H1 (cell line): Measurements from ENCODE around the gene TMEM35A. TPM values are rescaled to one million over a fixed set of nuclear protein-coding genes. Genes with fewer than 3 reads are reported as not detected.

ENCODE experiments used
- CTCF ChIA-PET: fragments of 300-600 bp; sonication (Branson Sonifier 250); formaldehyde crosslinking; loops from one replicate; lab custom pipeline; 2021; ENCODE audit not compliant: partially characterized antibody; lab: Charles Lee
- POLR2A ChIA-PET: fragments of 300-600 bp; sonication (Branson Sonifier 250); formaldehyde crosslinking; loops from one replicate; lab custom pipeline; 2021; ENCODE audit warnings: inconsistent platforms; ENCODE audit not compliant: partially characterized antibody; lab: Charles Lee
- DNase-seq, 2 experiments: peaks; one replicate each; pipeline versions ENCODE4 v3.0.0 to v3.0.0-alpha.2; 2010 to 2022; ENCODE audit warnings: low spot score in 2 of 2, low read depth in 1 of 2, mixed read lengths in 1 of 2
- FAIRE-seq: peaks from 2 replicates; lab custom pipeline; 2011; peaks lifted over from hg19 to GRCh38; lab: Jason Lieb, UNC
- H2AFZ ChIP-seq: 2 replicates; pipeline ENCODE4 v1.8.1; 2012; ENCODE audit warnings: low read length, inconsistent platforms
- H2AK5ac ChIP-seq: 2 replicates; pipeline ENCODE4 v1.6.1; 2013; ENCODE audit warnings: low read depth, low read length
- H2BK120ac ChIP-seq: replicated peaks from 2 replicates; pipeline ENCODE3; 2013; ENCODE audit warnings: low read depth, low read length, inconsistent platforms
- H2BK12ac ChIP-seq: 2 replicates; pipeline ENCODE4 v1.6.1; 2013; ENCODE audit warnings: low read depth, low read length
- H2BK15ac ChIP-seq: 2 replicates; pipeline ENCODE4 v1.6.1; 2013; ENCODE audit warnings: low read length
- H2BK20ac ChIP-seq: 2 replicates; pipeline ENCODE4 v1.6.1; 2013; ENCODE audit warnings: low read length
- H2BK5ac ChIP-seq: 2 replicates; pipeline ENCODE4 v1.6.1; 2013; ENCODE audit warnings: low read depth, low read length
- H3K14ac ChIP-seq: 2 replicates; pipeline ENCODE4 v1.6.1; 2013; ENCODE audit warnings: inconsistent platforms; ENCODE audit not compliant: insufficient read length
- H3K18ac ChIP-seq: 2 replicates; pipeline ENCODE4 v1.6.1; 2013; ENCODE audit warnings: low read length; ENCODE audit errors: extremely low read depth
- H3K23ac ChIP-seq: 2 replicates; pipeline ENCODE4 v1.6.1; 2013; ENCODE audit warnings: inconsistent platforms; ENCODE audit not compliant: insufficient read length
- H3K23me2 ChIP-seq: 2 replicates; pipeline ENCODE4 v1.6.1; 2013; ENCODE audit warnings: low read depth, low read length
- H3K27ac ChIP-seq: 2 replicates; pipeline ENCODE4 v1.6.1; 2011; ENCODE audit warnings: low read depth, low read length, inconsistent platforms
- H3K27me3 ChIP-seq, 4 experiments: replicated peaks in 1 of 4; 1 replicate in 1 of 4; 2 replicates in 3 of 4; pipeline versions ENCODE4 v1.6.1 to v1.8.1; 2011 to 2013; ENCODE audit warnings: low read length in 3 of 4, mild to moderate bottlenecking in 3 of 4, inconsistent platforms in 2 of 4, mixed read lengths in 2 of 4, moderate library complexity in 1 of 4; ENCODE audit not compliant: control insufficient read depth in 3 of 4, insufficient read depth in 3 of 4; ENCODE audit errors: extremely low read depth in 1 of 4
- H3K36me3 ChIP-seq, 4 experiments: 2 replicates each; pipeline versions ENCODE4 v1.6.1 to v1.8.1; 2011 to 2013; ENCODE audit warnings: mild to moderate bottlenecking in 4 of 4, low read length in 3 of 4, moderate library complexity in 2 of 4, control low read depth in 1 of 4, inconsistent platforms in 1 of 4; ENCODE audit not compliant: insufficient read depth in 4 of 4, control insufficient read depth in 2 of 4
- H3K4ac ChIP-seq: replicated peaks from 2 replicates; pipeline ENCODE3; 2013; ENCODE audit warnings: low read length, low read depth, mixed read lengths, inconsistent platforms; ENCODE audit not compliant: insufficient read length
- H3K4me1 ChIP-seq, 4 experiments: replicated peaks in 1 of 4; 1 replicate in 1 of 4; 2 replicates in 3 of 4; pipeline versions ENCODE4 v1.6.1 to v1.8.1; 2011 to 2013; ENCODE audit warnings: low read length in 3 of 4, inconsistent platforms in 2 of 4, mixed read lengths in 1 of 4; ENCODE audit not compliant: insufficient read depth in 4 of 4, control insufficient read depth in 3 of 4
- H3K4me2 ChIP-seq, 2 experiments: 2 replicates each; pipeline versions ENCODE4 v1.6.1 to v1.8.1; 2011 to 2013; ENCODE audit warnings: low read depth in 2 of 2, low read length in 2 of 2, control low read depth in 1 of 2, inconsistent platforms in 1 of 2, mild to moderate bottlenecking in 1 of 2; ENCODE audit not compliant: insufficient read depth in 1 of 2
- H3K4me3 ChIP-seq, 4 experiments: fragments of 200-600, 300-600 bp in 1 of 4; sonication (generic), shearing (Covaris generic), sonication (Bioruptor Twin) in 1 of 4; 2 replicates each; pipeline versions ENCODE4 v1.5.1 to v1.8.1; 2011 to 2016; ENCODE audit warnings: low read length in 4 of 4, low read depth in 3 of 4, control low read depth in 2 of 4, inconsistent platforms in 2 of 4, mild to moderate bottlenecking in 2 of 4, mixed read lengths in 1 of 4, moderate library complexity in 1 of 4; ENCODE audit not compliant: insufficient read depth in 2 of 4; ENCODE audit errors: extremely low read depth in 1 of 4
- H3K56ac ChIP-seq: replicated peaks from 2 replicates; pipeline ENCODE3; 2013; ENCODE audit warnings: low read depth, mild to moderate bottlenecking, mixed read lengths, low read length, inconsistent platforms; ENCODE audit not compliant: insufficient read length
- H3K79me1 ChIP-seq: 2 replicates; pipeline ENCODE4 v1.6.1; 2013; ENCODE audit warnings: low read depth, low read length, control low read depth
- H3K79me2 ChIP-seq, 2 experiments: 2 replicates each; pipeline versions ENCODE4 v1.6.1 to v1.8.1; 2012 to 2013; ENCODE audit warnings: low read length in 2 of 2, mild to moderate bottlenecking in 2 of 2, inconsistent platforms in 1 of 2; ENCODE audit not compliant: insufficient read depth in 2 of 2, control insufficient read depth in 1 of 2
- H3K9ac ChIP-seq, 4 experiments: replicated peaks in 1 of 4; 1 replicate in 1 of 4; 2 replicates in 3 of 4; pipeline versions ENCODE4 v1.6.1 to v1.8.1; 2011 to 2013; ENCODE audit warnings: low read depth in 3 of 4, low read length in 3 of 4, control low read depth in 2 of 4, mild to moderate bottlenecking in 2 of 4, moderate library complexity in 2 of 4, inconsistent platforms in 1 of 4; ENCODE audit errors: extremely low read depth in 1 of 4
- H3K9me3 ChIP-seq, 2 experiments: 2 replicates each; pipeline versions ENCODE4 v1.6.1 to v1.8.1; 2012 to 2013; ENCODE audit warnings: mild to moderate bottlenecking in 2 of 2, moderate library complexity in 2 of 2, control low read depth in 1 of 2, inconsistent platforms in 1 of 2, low read depth in 1 of 2, low read length in 1 of 2, mixed read lengths in 1 of 2; ENCODE audit not compliant: insufficient read depth in 2 of 2
- H4K20me1 ChIP-seq, 2 experiments: replicated peaks in 1 of 2; 2 replicates each; pipeline versions ENCODE3 to v1.8.1; 2011 to 2013; ENCODE audit warnings: inconsistent platforms in 2 of 2, low read length in 2 of 2, mild to moderate bottlenecking in 1 of 2; ENCODE audit not compliant: insufficient read depth in 2 of 2, control insufficient read depth in 1 of 2
- H4K5ac ChIP-seq: 2 replicates; pipeline ENCODE4 v1.6.1; 2013; ENCODE audit warnings: low read length, low read depth, mixed read lengths, inconsistent platforms; ENCODE audit not compliant: insufficient read length
- H4K8ac ChIP-seq: 2 replicates; pipeline ENCODE4 v1.8.0; 2013; ENCODE audit warnings: mild to moderate bottlenecking, moderate library complexity, low read length, inconsistent platforms; ENCODE audit not compliant: insufficient read depth; ENCODE audit errors: extremely low read depth
- H4K91ac ChIP-seq: replicated peaks from 2 replicates; pipeline ENCODE3; 2013; ENCODE audit warnings: low read length, mixed read lengths, inconsistent platforms; ENCODE audit not compliant: insufficient read length
- BACH1 ChIP-seq: IDR thresholded peaks from 2 replicates; pipeline ENCODE4 v1.6.1; 2012; ENCODE audit warnings: low read length, improper control_type of control experiment
- CHD2 ChIP-seq: IDR thresholded peaks from 2 replicates; pipeline ENCODE4 v1.6.1; 2012; ENCODE audit warnings: low read length, improper control_type of control experiment
- CTBP2 ChIP-seq: IDR thresholded peaks from 2 replicates; pipeline ENCODE4 v1.7.0; 2011; ENCODE audit warnings: borderline replicate concordance, mild to moderate bottlenecking, moderate library complexity, mixed read lengths, low read length; ENCODE audit not compliant: insufficient read depth, insufficient read length
- JUN ChIP-seq: IDR thresholded peaks from 2 replicates; pipeline ENCODE4 v1.6.1; 2011; ENCODE audit warnings: low read depth, mild to moderate bottlenecking, improper control_type of control experiment, low read length
- KDM5A ChIP-seq: fragments of 200-600 bp; IDR thresholded peaks from 2 replicates; pipeline ENCODE4 v1.7.1; 2012; ENCODE audit warnings: mild to moderate bottlenecking, low read length, inconsistent platforms, mixed read lengths
- NANOG ChIP-seq: IDR thresholded peaks from 2 replicates; pipeline ENCODE4 v1.6.1; 2011; ENCODE audit warnings: low read length, low read depth, mild to moderate bottlenecking, inconsistent platforms; ENCODE audit not compliant: insufficient read depth, poor library complexity, severe bottlenecking
- RNF2 ChIP-seq: fragments of 200-900, 300-1000 bp; sonication (generic); IDR thresholded peaks from 2 replicates; pipeline ENCODE4 v1.7.1; 2016; ENCODE audit warnings: borderline replicate concordance, low read depth, mild to moderate bottlenecking, antibody characterized with exemption, low read length; ENCODE audit not compliant: poor library complexity, severe bottlenecking; ENCODE audit errors: missing control alignments
- SIN3A ChIP-seq, 2 experiments: IDR thresholded peaks in 1 of 2; conservative IDR thresholded peaks in 1 of 2; 2 replicates each; pipeline ENCODE4 v1.6.1; 2011 to 2012; ENCODE audit warnings: low read length in 2 of 2, improper control_type of control experiment in 1 of 2, low read depth in 1 of 2, mild to moderate bottlenecking in 1 of 2
- SP2 ChIP-seq: IDR thresholded peaks from 2 replicates; pipeline ENCODE4 v1.6.1; 2012; ENCODE audit warnings: mild to moderate bottlenecking, low read length, inconsistent platforms
- TCF12 ChIP-seq: IDR thresholded peaks from 2 replicates; pipeline ENCODE4 v1.6.1; 2011; ENCODE audit warnings: low read depth, mild to moderate bottlenecking, low read length
- WGBS, 2 experiments: shearing (Covaris generic) in 1 of 2; methylation state at CpG; one replicate each; pipeline versions ENCODE4 v1.1.6 to v1.1.7; 2013 to 2015; ENCODE audit warnings: low lambda C conversion rate in 2 of 2, mixed read lengths in 2 of 2, inconsistent platforms in 1 of 2, low coverage in 1 of 2, missing lambda C conversion rate in 1 of 2; ENCODE audit not compliant: insufficient replicate concordance in 2 of 2, insufficient coverage in 1 of 2, insufficient read length in 1 of 2; ENCODE audit errors: extremely low coverage in 1 of 2, missing lambda C conversion rate in 1 of 2; 5-methylcytosine and 5-hydroxymethylcytosine counted together
- polyA plus RNA-seq, 7 experiments: library from polyadenylated mRNA; depleted of rRNA in 3 of 7; stranded (reverse) in 5 of 7; unstranded in 2 of 7; fragments of >200 nt in 5 of 7; fragments of 200-250 nt in 2 of 7; gene quantifications; 1 replicate in 5 of 7; 2 replicates in 1 of 7; 4 replicates in 1 of 7; pipeline versions ENCODE4 v1.2.1 to v1.2.3, GENCODE V29; 2011 to 2013; ENCODE audit warnings: missing spikeins in 2 of 7, mixed read lengths in 2 of 7
- total RNA-seq: library from RNA; stranded (reverse); fragmentation: NEBNext Ultra II Directional; extraction: Animal tissue kit (Norgen Biotek cat#: 25700); gene quantifications from 2 replicates; pipeline ENCODE4 v1.2.1, GENCODE V29; 2021
- TF ChIP-seq, protein P1 (sequence below): IDR thresholded peaks from 2 replicates; pipeline ENCODE4 v1.6.1; 2012; ENCODE audit warnings: inconsistent platforms

The TMEM35A gene
- total and polyA plus RNA-seq, 2 of the 8 experiments (the other 6 are each of a cell fraction or from before 2014, with no cell fraction given): 5.5 to 5.8 TPM

DNA sequence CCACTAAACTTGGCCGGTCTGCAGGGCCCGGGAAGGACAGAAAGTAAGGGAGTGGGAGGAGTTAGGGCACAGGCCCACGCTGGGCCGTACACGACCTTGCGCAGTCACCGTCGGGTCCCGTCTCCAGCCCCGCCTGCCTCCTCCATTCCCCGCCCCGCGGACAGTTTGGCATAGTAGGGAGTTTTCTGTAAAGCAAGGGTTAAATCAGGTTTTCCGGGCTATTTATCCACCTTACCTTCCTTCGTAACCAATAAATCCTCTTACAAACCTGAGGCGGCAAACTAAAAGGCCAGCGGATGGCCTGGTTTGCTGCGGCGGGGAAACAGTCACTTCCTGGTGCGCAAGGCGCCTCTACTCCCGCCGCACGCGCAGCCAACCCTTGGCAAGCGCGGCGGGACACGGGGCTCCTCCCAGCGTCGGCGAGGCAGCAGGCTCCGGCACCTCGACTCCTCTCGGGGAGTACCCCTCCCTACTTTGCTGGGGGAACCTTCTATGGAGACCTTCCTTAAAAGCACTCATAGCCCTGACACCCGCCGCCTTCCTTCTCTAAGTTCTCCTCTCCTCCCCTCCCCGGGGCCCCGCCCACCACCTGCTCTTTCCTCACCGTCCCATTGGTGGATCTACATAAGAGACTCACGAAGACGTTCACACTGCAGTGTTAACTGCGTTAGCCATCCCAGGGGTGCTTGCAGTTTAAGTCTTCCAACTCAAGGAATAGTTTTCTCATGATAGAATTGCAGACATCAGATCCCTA is 27.0 kb upstream of the TMEM35A start, which contains the start of gene TRMT2B:
TSS of gene TRMT2B (minus strand) at position 563 of the 754 bp plus-strand sequence. CDS start 9,822 bp downstream, outside the sequence.
- POLR2A ChIA-PET: no interaction called here
- FAIRE-seq: peak; percentile 19
- TF ChIP-seq JUN: no peak
- TF ChIP-seq SIN3A (conservative IDR thresholded peaks at IDR 0.05 in 1 of 2, IDR thresholded peaks at IDR 0.05 in 1 of 2; ENCODE audit: low read depth in 1 of 2, low read length in 2 of 2): 0 out of 4 replicates have a peak, but pooled peaks of 1 of the 2 experiments have one; percentile 43
- TF ChIP-seq RNF2: no peak
- no peak for TF ChIP-seq CHD2
- TF ChIP-seq CTBP2: no peak
- no peak for TF ChIP-seq SP2
- TF ChIP-seq, protein P1, sequence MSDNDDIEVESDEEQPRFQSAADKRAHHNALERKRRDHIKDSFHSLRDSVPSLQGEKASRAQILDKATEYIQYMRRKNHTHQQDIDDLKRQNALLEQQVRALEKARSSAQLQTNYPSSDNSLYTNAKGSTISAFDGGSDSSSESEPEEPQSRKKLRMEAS: peak; percentile 53; the same call in 1 of the 2 replicates
- no peak for TF ChIP-seq KDM5A
- peak; percentile 22; the same call in 1 of the 2 replicates for TF ChIP-seq BACH1
- no peak for TF ChIP-seq NANOG
- no peak for TF ChIP-seq TCF12

More for the DNA sequence above, 27.0 kb upstream of the TMEM35A start, which contains the start of gene TRMT2B:
- 1% methylated on average over 23 of the region's 43 CpGs; no CpG with 5 or more reads in 1 of the 2 experiments for WGBS, 2 experiments
- Histone ChIP-seq H3K4ac (no peak within 1 kb of the TSS), H3K23ac (no peak within 1 kb of the TSS), H3K4me2 (peak within 1 kb of the TSS; percentile 78 to 91), H3K14ac (no peak within 1 kb of the TSS), H3K23me2 (peaks cover 2% of the 10 kb centered on the region; the same call in 1 of the 2 replicates), H3K56ac (no peak within 1 kb of the TSS), H2AK5ac (no peak within 1 kb of the TSS), H2BK20ac (no peak within 1 kb of the TSS), H2BK15ac (no peak within 1 kb of the TSS), H3K79me1 (no peaks in the 10 kb centered on the region), H3K27me3 (no peaks in the 10 kb centered on the region), H3K79me2 (no peaks in the 10 kb centered on the region), H3K9ac (peak within 1 kb of the TSS; percentile 10 to 78 (median 62)), H3K9me3 (no peaks in the 10 kb centered on the region), H2BK12ac (no peak within 1 kb of the TSS), H4K5ac (peak within 1 kb of the TSS; percentile 32), H3K18ac (no peak within 1 kb of the TSS), H4K8ac (no peak within 1 kb of the TSS), H2BK5ac (no peak within 1 kb of the TSS), H3K4me3 (peak within 1 kb of the TSS; percentile 59 to 86 (median 64)), H3K4me1 (no peaks in the 10 kb centered on the region; a peak in 2 of 7 replicates), H4K20me1 (no peaks in the 10 kb centered on the region), H2BK120ac (no peak within 1 kb of the TSS), H3K36me3 (no peaks in the 10 kb centered on the region), H4K91ac (no peak within 1 kb of the TSS), H2AFZ (peak within 1 kb of the TSS; percentile 92), H3K27ac (no peak within 1 kb of the TSS; the same call in 1 of the 2 replicates)
- CTCF ChIA-PET: no interaction called here
- peak; percentile 36 to 66 for DNase-seq
